NCI-H1105 treated with DMSO at 0.1 percent for 48 hours (cell line): ENCODE results near the gene NTRK3.
A peak's percentile ranks its signal among the peaks of the same experiment; 100 is the strongest.

Source experiments
- DNase-seq: peaks from one replicate; lab custom pipeline; 2025; lab: John Stamatoyannopoulos, UW

NTRK3 gene

GRCh38 chr15:88120026-88120425, 136.5 kb downstream of the NTRK3 start:
- peak; percentile 90 for DNase-seq

DNA sequence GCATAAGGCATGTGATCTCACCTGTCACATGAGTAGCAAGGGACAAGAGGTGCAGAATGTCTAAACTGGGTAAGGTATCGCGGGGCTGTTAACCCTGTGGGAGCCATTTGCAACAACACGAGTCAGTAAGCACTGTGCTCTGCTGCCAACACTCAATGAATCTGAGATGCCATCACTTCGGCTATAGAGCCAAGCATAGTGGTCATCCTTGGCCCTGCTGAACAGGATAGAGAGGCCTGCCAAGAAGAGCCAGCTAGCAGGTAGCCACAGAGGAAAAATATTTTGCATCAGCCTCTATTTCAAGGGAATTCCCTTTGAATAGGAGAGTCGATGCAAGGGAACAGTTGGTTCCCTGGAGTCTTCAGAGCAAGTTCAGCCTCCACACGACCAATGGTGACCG, 137.8 kb downstream of the NTRK3 start:
- DNase-seq: no peak

DNA sequence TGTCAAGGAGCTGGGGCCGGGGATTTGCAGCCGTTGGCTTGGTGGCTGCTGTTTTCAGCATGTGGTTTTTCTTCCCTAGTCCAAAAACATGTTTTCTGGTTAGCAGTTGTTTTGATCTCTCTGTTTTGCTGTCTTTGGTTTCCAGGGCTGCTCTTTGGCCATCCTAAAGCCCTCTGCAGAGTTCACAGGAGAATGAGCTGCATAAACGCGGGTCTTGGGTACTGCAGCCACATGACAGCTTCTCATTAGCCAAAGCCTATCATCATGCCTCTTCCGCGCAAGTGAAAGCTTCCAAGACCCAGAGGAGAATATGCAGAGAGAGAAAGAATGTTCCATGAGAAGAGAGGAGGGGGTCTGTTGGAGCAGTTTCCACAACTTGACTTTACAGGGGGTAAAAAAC, 138.5 kb downstream of the NTRK3 start:
- no peak for DNase-seq

DNA sequence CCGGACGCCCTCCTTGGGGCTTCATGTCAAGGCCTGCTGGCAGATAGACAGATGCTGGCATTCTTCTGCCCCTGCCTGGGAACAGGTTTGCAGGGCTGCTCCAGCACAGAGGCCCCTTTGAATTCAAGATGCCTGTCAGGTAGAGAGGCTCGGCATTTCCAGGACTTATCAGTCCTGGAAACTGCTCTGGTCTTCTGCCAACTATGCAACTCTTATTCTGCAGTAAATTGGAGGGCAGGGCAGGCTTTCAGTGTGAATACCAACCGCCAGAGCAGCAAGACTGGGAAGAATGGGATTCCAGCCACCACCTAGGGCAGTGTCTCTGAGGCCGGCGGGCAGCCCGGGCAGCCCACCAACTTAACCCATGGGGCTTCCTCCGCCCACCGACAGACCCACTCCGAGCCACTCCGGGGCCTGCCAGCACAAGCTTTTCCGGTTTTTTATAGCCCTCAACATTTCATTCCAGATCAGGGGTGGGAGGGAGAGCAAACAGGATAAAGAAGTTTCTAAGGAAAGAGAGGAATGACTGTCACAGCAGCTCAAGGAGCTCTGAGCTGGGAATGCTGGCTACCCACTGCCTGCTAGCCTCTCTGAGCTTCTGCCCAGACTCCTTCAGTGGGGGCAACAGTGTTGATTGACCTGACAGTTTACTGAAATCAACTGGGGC, 140.9 kb downstream of the NTRK3 start:
- peak; percentile 47 for DNase-seq

GRCh38 chr15:88113613-88114308, 142.8 kb downstream of the NTRK3 start:
- no peak for DNase-seq

- peak; percentile 32 for DNase-seq
Measured at GRCh38 chr15:88108991-88109390, 147.5 kb downstream of the NTRK3 start.

DNA sequence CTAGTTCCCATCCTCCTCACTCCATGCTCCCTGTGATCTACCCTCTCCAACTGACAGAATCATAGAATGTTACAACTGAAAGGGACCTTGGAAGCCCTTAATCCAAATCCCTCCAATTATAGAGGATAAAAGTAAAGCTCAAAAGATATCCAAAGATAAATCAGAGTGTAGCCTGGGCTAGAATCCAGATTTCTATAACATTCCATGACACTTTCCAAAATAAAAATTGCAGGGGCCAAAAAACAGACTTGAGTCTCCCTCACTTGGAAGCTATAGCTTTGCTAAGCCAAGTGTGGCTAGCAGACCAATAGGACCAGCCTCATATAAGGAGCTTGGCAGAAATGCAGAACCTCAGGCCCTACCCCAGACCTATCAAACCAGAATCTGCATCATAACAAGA, 148.1 kb downstream of the NTRK3 start:
- no peak for DNase-seq

- DNase-seq: no peak
Measured at GRCh38 chr15:88106074-88106473, 150.5 kb downstream of the NTRK3 start.

GRCh38 chr15:88104357-88104756, 152.2 kb downstream of the NTRK3 start:
- DNase-seq: no peak

DNA sequence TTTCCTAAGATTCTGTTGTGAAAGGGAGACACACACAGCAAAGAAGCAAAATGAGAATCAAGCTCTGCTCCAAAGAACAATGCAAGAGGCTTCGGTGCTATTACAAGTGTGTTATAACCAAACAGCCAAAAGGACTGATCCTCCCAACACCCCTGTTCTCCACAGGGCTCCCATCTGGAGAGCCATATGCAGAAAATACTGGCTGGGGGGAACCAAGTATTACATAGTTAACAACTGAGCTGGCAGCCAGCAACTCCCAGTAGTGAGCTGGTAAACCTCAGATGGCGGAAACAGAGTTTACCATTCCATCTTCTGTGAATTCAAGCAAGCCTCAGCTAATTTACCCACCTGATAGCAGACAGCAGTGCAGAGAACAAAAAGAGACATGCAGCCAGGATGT, 156.4 kb downstream of the NTRK3 start:
- DNase-seq: no peak

DNA sequence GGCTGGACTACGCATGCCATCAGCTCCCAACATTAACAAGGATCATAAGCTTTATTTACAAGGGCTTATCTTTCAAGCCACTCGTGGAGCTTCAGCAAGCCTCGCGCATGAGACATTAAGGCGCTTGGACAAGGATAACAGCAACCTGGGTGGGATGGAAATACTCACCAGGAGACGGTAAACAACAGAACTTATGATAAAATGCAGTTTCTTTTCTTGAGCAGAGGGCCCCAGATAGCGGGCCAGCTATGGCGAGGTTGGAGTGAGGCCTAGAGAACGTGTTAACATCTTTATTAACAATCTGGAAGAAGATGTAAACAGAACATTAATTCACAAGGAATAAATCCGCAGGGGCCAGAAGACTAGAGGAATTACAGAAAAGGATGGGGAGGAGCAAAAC, 158.2 kb downstream of the NTRK3 start:
- DNase-seq: no peak

DNA sequence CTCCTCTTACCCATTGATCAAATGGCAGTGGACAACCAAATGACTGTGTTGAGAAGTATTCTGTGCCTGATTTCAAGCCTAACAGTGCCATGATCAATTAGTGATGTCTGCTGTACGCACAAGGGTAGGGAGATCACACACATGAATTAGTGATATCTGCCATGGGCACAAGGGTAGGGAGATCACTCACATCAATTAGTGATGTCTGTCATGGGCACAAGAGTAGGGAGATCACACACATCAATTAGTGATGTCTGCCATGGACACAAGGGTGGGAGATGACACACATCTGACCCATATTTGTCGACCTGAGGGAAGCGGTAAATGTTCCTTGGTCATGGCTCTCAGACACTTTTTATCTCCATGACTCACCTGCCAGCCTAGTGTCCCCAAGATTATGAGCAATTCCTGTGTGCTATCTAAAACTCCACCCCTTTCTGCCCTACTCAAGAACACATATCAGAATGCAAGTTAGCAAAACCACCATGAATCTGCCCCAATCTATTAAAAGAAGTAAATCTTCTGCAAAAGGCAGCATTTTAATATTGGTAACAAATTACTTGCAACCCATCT, 165.0 kb downstream of the NTRK3 start:
- DNase-seq: no peak

- no peak for DNase-seq
Measured at GRCh38 chr15:88090481-88091011, 166.0 kb downstream of the NTRK3 start.

DNA sequence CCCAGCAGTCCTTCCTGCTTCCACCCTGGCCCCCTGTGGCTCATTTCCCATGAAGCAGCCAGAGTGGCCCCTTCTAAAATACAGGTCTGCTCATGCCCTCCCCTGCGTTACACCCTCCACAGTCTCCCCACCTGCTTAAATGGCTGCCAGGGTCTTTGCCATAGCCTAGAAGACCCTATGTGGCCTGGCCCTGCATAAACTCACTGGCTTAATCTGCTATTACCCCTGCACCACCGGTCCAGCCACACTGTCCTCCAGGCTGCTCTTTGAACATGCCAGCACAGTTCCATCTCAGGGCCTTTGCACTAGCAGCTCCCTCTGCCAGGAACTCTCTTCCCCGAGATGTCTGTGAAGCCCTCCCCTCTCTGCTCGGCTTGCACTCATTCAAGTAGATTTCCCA, 166.8 kb downstream of the NTRK3 start:
- DNase-seq: no peak

DNA sequence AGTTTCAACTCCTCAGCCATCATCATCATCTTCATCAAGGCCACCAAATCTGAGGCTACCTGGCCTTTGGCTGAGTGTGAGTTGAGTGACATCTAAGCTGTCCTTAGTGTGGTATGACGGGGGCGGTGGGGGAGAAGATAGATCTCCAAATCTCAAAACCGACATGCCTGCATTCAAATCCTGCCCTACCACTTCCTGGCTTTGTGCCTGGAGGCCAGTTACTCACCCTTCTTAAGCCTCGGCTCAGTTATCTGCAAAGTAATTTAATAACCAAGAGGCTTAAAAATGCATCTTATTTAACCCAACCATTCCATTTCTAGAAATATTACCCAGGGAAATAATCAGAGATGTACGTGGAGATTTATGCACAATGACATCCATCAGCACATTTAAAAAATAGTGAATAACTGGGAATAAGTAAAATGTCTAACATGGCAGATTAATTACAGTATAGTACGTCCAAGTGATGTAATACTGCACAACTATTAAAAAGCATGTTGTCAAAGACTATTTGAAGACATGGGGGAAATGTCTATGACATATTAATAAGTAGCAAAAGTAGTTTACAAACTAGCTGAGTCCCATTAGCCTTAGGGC, 167.4 kb downstream of the NTRK3 start:
- DNase-seq: no peak

GRCh38 chr15:88083811-88084760, 172.5 kb downstream of the NTRK3 start:
- no peak for DNase-seq

DNA sequence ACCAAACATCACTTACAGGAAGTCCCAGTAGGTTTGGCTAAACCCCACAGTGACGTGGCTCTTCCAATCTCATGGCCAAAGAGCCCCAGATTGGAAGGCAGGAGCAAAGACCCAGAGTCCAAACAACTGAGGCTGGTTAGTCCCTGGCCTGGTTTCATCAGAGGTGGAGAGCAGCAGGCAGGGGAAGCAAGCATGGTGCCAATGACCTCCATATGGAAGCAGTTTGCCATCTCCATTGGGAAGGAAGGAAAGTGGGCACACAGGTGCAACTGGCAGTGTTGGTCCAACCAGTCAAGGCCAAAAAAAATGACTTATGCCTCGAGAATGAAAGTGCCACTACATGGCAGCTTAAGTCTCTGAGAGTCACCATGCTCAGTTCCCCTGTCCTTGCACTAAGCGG, 175.9 kb downstream of the NTRK3 start:
- DNase-seq: no peak

GRCh38 chr15:88077296-88078020, 179.1 kb downstream of the NTRK3 start:
- DNase-seq: no peak

DNA sequence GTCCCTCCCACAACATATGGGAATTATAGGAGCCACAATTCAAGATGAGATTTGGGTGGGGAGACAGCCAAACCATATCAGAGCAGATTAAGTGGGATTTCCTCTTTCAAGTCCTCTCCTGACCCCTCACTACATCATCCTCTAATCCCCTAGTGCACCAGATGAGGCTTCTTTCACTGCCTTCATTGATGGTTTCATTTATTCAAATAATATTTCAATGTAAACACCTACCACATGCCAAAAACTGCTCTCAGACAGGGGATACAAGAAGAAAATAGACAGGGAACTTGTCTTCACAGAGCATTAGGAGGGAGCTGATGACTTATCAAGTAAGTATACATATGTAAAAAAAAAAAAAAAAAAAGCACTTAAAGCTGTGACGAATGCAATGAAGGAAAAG, 180.2 kb downstream of the NTRK3 start:
- DNase-seq: no peak

GRCh38 chr15:88075102-88075501, 181.4 kb downstream of the NTRK3 start:
- no peak for DNase-seq

GRCh38 chr15:88074386-88074785, 182.2 kb downstream of the NTRK3 start:
- no peak for DNase-seq
